HCT116 (cell line): Measurements from ENCODE around the gene PTPRA. TPM values are rescaled to one million over a fixed set of nuclear protein-coding genes. Genes with fewer than 3 reads are reported as not detected.

Source experiments
- ATAC-seq: fragments of 200-7000 bp; cut with Tn5 transposase; 2 replicates; pipeline ENCODE4 v1.9.1; 2020; ENCODE audit warnings: mild to moderate bottlenecking, moderate library complexity
- BruUV-seq: library from RNA; stranded (reverse); fragments of 400-500 nt; replicated peaks from 2 replicates; lab custom pipeline; 2021; lab: Mats Ljungman, UMichigan
- CTCF ChIA-PET: fragments of 300-600 bp; sonication (Branson Sonifier 250); formaldehyde crosslinking; loops from one replicate; lab custom pipeline; 2021; ENCODE audit warnings: antibody characterized with exemption; lab: Charles Lee
- POLR2A ChIA-PET: fragments of 300-600, 350-600 bp; sonication (Branson Sonifier 250); formaldehyde crosslinking; loops from one replicate; lab custom pipeline; 2021; ENCODE audit warnings: antibody characterized with exemption; lab: Charles Lee
- RAD21 ChIA-PET, 2 experiments: fragments of 300-600 bp; sonication (Branson Sonifier 250); formaldehyde crosslinking; loops; one replicate each; lab custom pipeline; 2023; ENCODE audit warnings: low total read pairs in 2 of 2; ENCODE audit not compliant: uncharacterized antibody in 2 of 2, unreplicated experiment in 2 of 2, low non-redundant PET in 1 of 2; lab: Charles Lee
- DNase-seq: peaks from one replicate; pipeline ENCODE4 v3.0.0-alpha.2; 2010; ENCODE audit warnings: low read depth, low spot score
- H2AFZ ChIP-seq: fragments of 200-600 bp; shearing (Covaris generic), sonication (generic); 2 replicates; pipeline ENCODE4 v1.6.1; 2017; ENCODE audit warnings: low read depth, mixed run types, mixed read lengths, antibody characterized with exemption, low read length; ENCODE audit not compliant: poor library complexity, severe bottlenecking
- H3K27ac ChIP-seq: 2 replicates; pipeline ENCODE4 v1.5.1; 2012; ENCODE audit warnings: low read depth, low read length
- H3K27me3 ChIP-seq: fragments of 200-600 bp; sonication (generic); 2 replicates; pipeline ENCODE4 v1.6.1; 2016; ENCODE audit warnings: mixed run types, low read length, mixed read lengths; ENCODE audit not compliant: insufficient read depth
- H3K36me3 ChIP-seq, 2 experiments: fragments of 200-500 bp in 1 of 2; fragments of 200-600 bp in 1 of 2; sonication (Bioruptor generic) in 1 of 2; sonication (generic) in 1 of 2; 2 replicates each; pipeline versions ENCODE4 v1.5.1 to v1.6.1; 2014 to 2016; ENCODE audit warnings: low read length in 2 of 2, inconsistent platforms in 1 of 2, mixed read lengths in 1 of 2, mixed run types in 1 of 2; ENCODE audit not compliant: insufficient read depth in 2 of 2, control insufficient read depth in 1 of 2
- H3K4me1 ChIP-seq, 2 experiments: fragments of 200-600 bp in 1 of 2; sonication (generic) in 1 of 2; 2 replicates each; pipeline versions ENCODE4 v1.5.1 to v1.6.1; 2012 to 2017; ENCODE audit warnings: low read length in 2 of 2, inconsistent platforms in 1 of 2, mild to moderate bottlenecking in 1 of 2, mixed read lengths in 1 of 2, mixed run types in 1 of 2, moderate library complexity in 1 of 2; ENCODE audit not compliant: insufficient read depth in 2 of 2, control insufficient read depth in 1 of 2
- H3K4me2 ChIP-seq: fragments of 200-600 bp; sonication (generic); 2 replicates; pipeline ENCODE4 v1.6.1; 2017; ENCODE audit warnings: mixed run types, low read length, mixed read lengths
- H3K4me3 ChIP-seq, 2 experiments: fragments of 200-600 bp in 1 of 2; sonication (generic) in 1 of 2; replicated peaks in 1 of 2; 2 replicates each; pipeline ENCODE4 v1.5.1; 2011 to 2016; ENCODE audit warnings: low read length in 2 of 2, control low read depth in 1 of 2, low read depth in 1 of 2, mild to moderate bottlenecking in 1 of 2, mixed read lengths in 1 of 2, mixed run types in 1 of 2
- H3K79me2 ChIP-seq: fragments of 200-600 bp; sonication (generic); 2 replicates; pipeline ENCODE4 v1.6.1; 2017; ENCODE audit warnings: mild to moderate bottlenecking, mixed run types, low read length, moderate library complexity, mixed read lengths; ENCODE audit not compliant: insufficient read depth
- H3K9ac ChIP-seq: fragments of 200-600 bp; sonication (generic); 2 replicates; pipeline ENCODE4 v1.6.1; 2016; ENCODE audit warnings: low read length, mixed read lengths
- H3K9me2 ChIP-seq: fragments of 200-600 bp; sonication (generic), shearing (Covaris generic); 2 replicates; pipeline ENCODE4 v1.6.1; 2017; ENCODE audit warnings: mixed run types, mild to moderate bottlenecking, moderate library complexity; ENCODE audit not compliant: insufficient read depth
- H3K9me3 ChIP-seq, 2 experiments: fragments of 200-500 bp in 1 of 2; fragments of 200-600 bp in 1 of 2; sonication (Bioruptor generic) in 1 of 2; sonication (generic) in 1 of 2; 2 replicates each; pipeline ENCODE4 v1.6.1; 2014 to 2017; ENCODE audit warnings: low read length in 2 of 2, mixed read lengths in 2 of 2, inconsistent platforms in 1 of 2, low read depth in 1 of 2, mild to moderate bottlenecking in 1 of 2, mixed run types in 1 of 2, moderate library complexity in 1 of 2; ENCODE audit not compliant: control insufficient read depth in 1 of 2, insufficient read depth in 1 of 2
- H4K20me1 ChIP-seq: fragments of 200-600 bp; sonication (generic), shearing (Covaris generic); 2 replicates; pipeline ENCODE4 v1.6.1; 2017; ENCODE audit warnings: mixed run types, mild to moderate bottlenecking, moderate library complexity; ENCODE audit not compliant: insufficient read depth
- EGR1 ChIP-seq: IDR thresholded peaks from 2 replicates; pipeline ENCODE4 v1.6.1; 2012; ENCODE audit warnings: low read depth
- ELF1 ChIP-seq: IDR thresholded peaks from 2 replicates; pipeline ENCODE4 v1.6.1; 2012; ENCODE audit warnings: low read depth, borderline replicate concordance
- EZH2 ChIP-seq: fragments of 200-600 bp; sonication (generic); IDR thresholded peaks from 2 replicates; pipeline ENCODE4 v1.6.1; 2017; ENCODE audit warnings: antibody characterized with exemption, mixed run types
- EZH2phosphoT487 ChIP-seq: fragments of 200-600 bp; IDR thresholded peaks from 2 replicates; pipeline ENCODE4 v1.6.1; 2018; ENCODE audit warnings: antibody characterized with exemption, borderline replicate concordance
- FOSL1 ChIP-seq: IDR thresholded peaks from 2 replicates; pipeline ENCODE4 v1.6.1; 2012; ENCODE audit warnings: low read depth
- MAX ChIP-seq: IDR thresholded peaks from 2 replicates; pipeline ENCODE4 v1.6.1; 2012
- POLR2A ChIP-seq: IDR thresholded peaks from 2 replicates; pipeline ENCODE4 v1.7.0; 2011; ENCODE audit warnings: borderline replicate concordance; ENCODE audit not compliant: insufficient read depth, insufficient read length; ENCODE audit errors: extremely low read depth
- POLR2AphosphoS5 ChIP-seq: IDR thresholded peaks from 2 replicates; pipeline ENCODE4 v1.6.1; 2011; ENCODE audit warnings: mild to moderate bottlenecking, low read depth, low read length, moderate library complexity
- SP1 ChIP-seq: IDR thresholded peaks from 2 replicates; pipeline ENCODE4 v1.6.1; 2012; ENCODE audit warnings: low read depth
- SRF ChIP-seq: IDR thresholded peaks from 2 replicates; pipeline ENCODE4 v1.6.1; 2012; ENCODE audit warnings: low read depth
- ZBTB33 ChIP-seq: IDR thresholded peaks from 2 replicates; pipeline ENCODE4 v1.6.1; 2011; ENCODE audit warnings: mild to moderate bottlenecking, low read length, moderate library complexity; ENCODE audit not compliant: insufficient replicate concordance; ENCODE audit errors: extremely low read depth
- ZNF274 ChIP-seq: fragments of 200-500 bp; sonication (Bioruptor generic); IDR thresholded peaks from 2 replicates; pipeline ENCODE4 v1.6.1; 2014; ENCODE audit warnings: mild to moderate bottlenecking, low read depth, low read length, inconsistent platforms
- intact Hi-C: fragments of 100-400 bp; cut with micrococcal nuclease; formaldehyde crosslinking; loops from 2 replicates; pipeline ENCODE4 v1.10.0; 2022
- total RNA-seq: library from RNA; stranded (reverse); gene quantifications from one replicate; pipeline ENCODE4 v1.2.1, GENCODE V29; 2021; ENCODE audit not compliant: unreplicated experiment

The PTPRA gene
- total RNA-seq, 1 experiment from 2014 or later, result 44.6 TPM

GRCh38 chr20:3038454-3038853, 165.2 kb downstream of the PTPRA start (continued):
- TF ChIP-seq ZBTB33 (no peak), ELF1 (no peak), EGR1 (no peak), POLR2A (no peak), SP1 (no peak), EZH2 (no peak), EZH2phosphoT487 (no peak)
- TF ChIP-seq, all 23 proteins: peak for 0

GRCh38 chr20:3039426-3039825, 166.1 kb downstream of the PTPRA start:
- H3K79me2 ChIP-seq, result no peaks in the 10 kb centered on the region
- no peaks in the 10 kb centered on the region for H3K27me3 ChIP-seq
- no peak for DNase-seq
- peaks cover 4 to 9% of the 10 kb centered on the region in 2 experiments; a peak in 2 of 4 replicates for H3K4me1 ChIP-seq
- no peaks in the 10 kb centered on the region for H3K9me3 ChIP-seq
- no peak overlapping the region for H3K4me2 ChIP-seq
- no peak overlapping the region for H3K9ac ChIP-seq
- ATAC-seq, result no peak
- H3K27ac ChIP-seq, result no peak overlapping the region
- CTCF ChIA-PET, result no interaction called here
- BruUV-seq, result no TSS peak
- TF ChIP-seq POLR2AphosphoS5 (no peak), EGR1 (no peak), ELF1 (no peak), SRF (no peak), MAX (no peak), ZNF274 (no peak), FOSL1 (no peak), POLR2A (no peak)
- no peaks in the 10 kb centered on the region for H3K9me2 ChIP-seq
- no peaks in the 10 kb centered on the region for H4K20me1 ChIP-seq
- no peak overlapping the region for H2AFZ ChIP-seq
- peaks cover 3 to 11% of the 10 kb centered on the region in 2 experiments; a peak in 3 of 4 replicates for H3K36me3 ChIP-seq
- intact Hi-C loops, result no loop called here
- RAD21 ChIA-PET, result no interaction called here
- H3K4me3 ChIP-seq, result no peak overlapping the region
- POLR2A ChIA-PET, result no interaction called here
